WI38 (cell line): ENCODE results near the gene SHISA7.

Source experiments
- H3K4me3 ChIP-seq: 2 replicates; pipeline ENCODE4 v1.5.1; 2011; ENCODE audit warnings: low read depth, mild to moderate bottlenecking, control low read depth, low read length
- TF ChIP-seq, protein P1 (sequence below): IDR thresholded peaks from 2 replicates; pipeline ENCODE4 v1.5.1; 2012; ENCODE audit warnings: low read depth, mild to moderate bottlenecking, control low read depth, low read length

Gene SHISA7

DNA sequence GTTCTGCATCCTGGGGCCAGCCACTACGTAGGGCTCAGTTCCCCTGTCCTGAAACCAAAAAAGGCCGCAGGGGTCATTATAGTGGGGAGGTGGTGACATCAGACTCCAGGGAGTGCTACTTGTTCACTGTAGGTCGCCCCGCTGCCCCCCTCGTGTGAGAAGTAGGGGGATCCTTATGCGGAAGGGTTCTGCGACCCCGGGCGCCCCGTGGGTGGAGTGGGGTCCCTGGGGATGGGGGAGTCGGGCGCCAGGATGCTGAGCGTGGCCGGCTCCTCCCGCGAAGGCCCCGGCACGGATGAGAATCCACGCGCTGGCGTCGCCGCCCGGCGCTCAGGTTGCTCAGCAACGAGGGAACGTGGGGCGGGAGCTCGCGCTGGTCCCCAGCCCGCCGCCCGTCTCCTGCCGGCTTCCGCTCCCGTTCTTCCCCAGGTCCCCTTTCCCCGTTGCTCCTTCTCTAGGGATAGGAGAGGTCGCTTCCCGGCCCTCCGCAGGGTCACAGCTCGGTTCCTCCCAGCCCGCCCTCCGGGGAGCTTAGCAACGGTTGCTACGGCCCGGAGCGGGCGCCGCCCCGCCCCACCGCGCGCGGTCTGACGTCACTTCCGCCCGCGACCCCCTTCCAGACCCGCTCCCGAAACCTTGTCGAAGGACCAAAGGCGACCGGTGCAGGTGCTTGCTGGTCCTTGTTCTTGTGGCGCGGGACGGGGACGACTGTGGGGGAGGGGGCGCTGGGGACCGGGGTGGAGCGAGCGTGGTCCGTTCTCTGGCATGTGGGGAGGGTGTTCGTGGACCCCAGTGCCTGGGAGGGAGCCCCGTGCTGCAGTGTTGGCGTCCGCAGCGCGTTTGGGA, 41.7 kb upstream of the SHISA7 start, which contains the start of gene NAT14:
TSS of gene NAT14 (plus strand) at position 596 of the 846 bp plus-strand sequence. CDS start 521 bp downstream, outside the sequence.
- peak within 1 kb of the TSS; percentile 72 for H3K4me3 ChIP-seq
- TF ChIP-seq, protein P1, sequence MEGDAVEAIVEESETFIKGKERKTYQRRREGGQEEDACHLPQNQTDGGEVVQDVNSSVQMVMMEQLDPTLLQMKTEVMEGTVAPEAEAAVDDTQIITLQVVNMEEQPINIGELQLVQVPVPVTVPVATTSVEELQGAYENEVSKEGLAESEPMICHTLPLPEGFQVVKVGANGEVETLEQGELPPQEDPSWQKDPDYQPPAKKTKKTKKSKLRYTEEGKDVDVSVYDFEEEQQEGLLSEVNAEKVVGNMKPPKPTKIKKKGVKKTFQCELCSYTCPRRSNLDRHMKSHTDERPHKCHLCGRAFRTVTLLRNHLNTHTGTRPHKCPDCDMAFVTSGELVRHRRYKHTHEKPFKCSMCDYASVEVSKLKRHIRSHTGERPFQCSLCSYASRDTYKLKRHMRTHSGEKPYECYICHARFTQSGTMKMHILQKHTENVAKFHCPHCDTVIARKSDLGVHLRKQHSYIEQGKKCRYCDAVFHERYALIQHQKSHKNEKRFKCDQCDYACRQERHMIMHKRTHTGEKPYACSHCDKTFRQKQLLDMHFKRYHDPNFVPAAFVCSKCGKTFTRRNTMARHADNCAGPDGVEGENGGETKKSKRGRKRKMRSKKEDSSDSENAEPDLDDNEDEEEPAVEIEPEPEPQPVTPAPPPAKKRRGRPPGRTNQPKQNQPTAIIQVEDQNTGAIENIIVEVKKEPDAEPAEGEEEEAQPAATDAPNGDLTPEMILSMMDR: no peak

GRCh38 chr19:55483706-55484592, 40.8 kb upstream of the SHISA7 start:
- peak overlapping the region; percentile 72 for H3K4me3 ChIP-seq
- TF ChIP-seq, protein P1: no peak

GRCh38 chr19:55482967-55483705, 40.0 kb upstream of the SHISA7 start:
- no peak overlapping the region for H3K4me3 ChIP-seq
- TF ChIP-seq, protein P1: no peak

DNA sequence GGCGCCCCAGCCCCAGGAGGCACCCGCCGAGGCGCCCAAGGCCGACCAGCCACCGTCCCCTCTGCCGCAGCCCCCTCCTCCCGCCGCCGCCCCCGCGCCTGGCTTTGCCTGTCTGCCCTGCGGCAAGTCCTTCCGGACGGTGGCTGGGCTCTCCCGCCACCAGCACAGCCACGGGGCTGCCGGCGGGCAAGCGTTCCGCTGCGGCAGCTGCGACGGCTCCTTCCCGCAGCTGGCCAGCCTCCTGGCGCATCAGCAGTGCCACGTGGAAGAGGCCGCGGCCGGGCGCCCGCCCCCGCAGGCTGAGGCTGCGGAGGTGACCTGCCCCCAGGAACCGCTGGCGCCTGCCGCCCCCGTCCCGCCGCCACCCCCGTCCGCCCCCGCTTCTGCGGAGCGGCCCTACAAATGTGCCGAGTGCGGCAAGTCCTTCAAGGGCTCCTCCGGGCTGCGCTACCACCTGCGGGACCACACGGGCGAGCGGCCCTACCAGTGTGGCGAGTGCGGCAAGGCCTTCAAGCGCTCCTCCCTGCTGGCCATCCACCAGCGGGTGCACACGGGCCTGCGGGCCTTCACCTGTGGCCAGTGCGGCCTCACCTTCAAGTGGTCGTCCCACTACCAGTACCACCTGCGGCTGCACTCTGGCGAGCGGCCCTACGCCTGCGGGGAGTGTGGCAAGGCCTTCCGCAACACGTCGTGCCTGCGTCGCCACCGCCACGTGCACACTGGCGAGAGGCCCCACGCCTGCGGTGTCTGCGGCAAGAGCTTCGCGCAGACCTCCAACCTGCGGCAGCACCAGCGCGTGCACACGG, 39.3 kb upstream of the SHISA7 start:
- TF ChIP-seq, protein P1: no peak
- no peak overlapping the region for H3K4me3 ChIP-seq

GRCh38 chr19:55481794-55482155, 38.7 kb upstream of the SHISA7 start:
- TF ChIP-seq, protein P1: no peak
- H3K4me3 ChIP-seq: no peak overlapping the region

DNA sequence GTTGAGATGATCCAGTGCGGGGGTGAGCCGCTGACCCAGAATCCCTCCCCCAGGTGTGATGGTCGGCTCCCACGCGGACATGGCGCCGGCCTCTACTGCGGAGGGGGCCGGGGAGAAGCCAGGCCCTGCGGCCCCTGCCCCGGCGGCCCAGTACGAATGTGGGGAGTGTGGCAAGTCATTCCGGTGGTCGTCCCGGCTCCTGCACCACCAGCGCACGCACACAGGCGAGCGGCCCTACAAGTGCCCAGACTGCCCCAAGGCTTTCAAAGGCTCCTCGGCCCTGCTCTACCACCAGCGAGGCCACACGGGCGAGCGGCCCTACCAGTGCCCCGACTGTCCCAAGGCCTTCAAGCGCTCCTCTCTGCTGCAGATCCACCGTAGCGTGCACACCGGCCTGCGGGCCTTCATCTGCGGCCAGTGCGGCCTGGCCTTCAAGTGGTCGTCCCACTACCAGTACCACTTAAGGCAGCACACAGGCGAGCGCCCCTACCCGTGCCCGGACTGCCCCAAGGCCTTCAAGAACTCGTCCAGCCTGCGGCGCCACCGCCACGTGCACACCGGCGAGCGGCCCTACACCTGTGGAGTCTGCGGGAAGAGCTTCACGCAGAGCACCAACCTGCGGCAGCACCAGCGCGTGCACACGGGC, 38.2 kb upstream of the SHISA7 start:
- TF ChIP-seq, protein P1: no peak
- H3K4me3 ChIP-seq: no peak overlapping the region
